ENCODE measurements around the gene PFKFB4. TPM values are rescaled to one million over a fixed set of nuclear protein-coding genes. Genes with fewer than 3 reads are reported as not detected.

Gene PFKFB4
- total and polyA plus RNA-seq, 2 of the 8 experiments (the other 6 are each of a cell fraction or from before 2014, with no cell fraction given), result 10.7 to 20.1 TPM

DNA sequence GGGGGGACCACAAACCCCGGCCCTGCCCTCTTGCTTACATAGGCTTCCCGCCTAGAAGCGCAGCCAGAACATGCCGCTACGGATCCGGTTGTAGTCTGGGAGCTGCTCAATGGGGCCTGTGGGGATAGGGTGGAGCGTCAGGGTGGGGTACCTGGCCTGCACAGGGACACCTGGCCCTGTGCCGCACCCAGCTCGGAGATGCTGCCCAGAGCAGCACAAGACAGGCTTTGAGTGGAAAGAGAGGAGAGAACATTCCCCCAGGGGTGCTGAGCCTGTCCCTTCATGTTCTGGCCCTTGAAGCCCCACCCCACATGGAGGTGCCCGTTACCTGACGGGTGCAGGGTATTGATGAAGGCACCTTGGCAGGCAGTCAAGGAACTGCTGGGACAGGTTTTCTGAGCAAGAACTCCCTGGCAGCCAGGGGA, 42.5 kb upstream of the PFKFB4 start:
- no peak overlapping the region for H2BK5ac ChIP-seq (ENCODE audit: low read depth, low read length)
- H3K23me2 ChIP-seq (ENCODE audit: low read depth, low read length), result peaks cover 1% of the 10 kb centered on the region; the same call in 1 of the 2 replicates
- H3K36me3 ChIP-seq (ENCODE audit: control insufficient read depth in 2 of 4, insufficient read depth in 4 of 4, low read length in 3 of 4), result peaks cover 36 to 53% (median 49%) of the 10 kb centered on the region in 4 experiments
- FAIRE-seq (no peak), DNase-seq (ENCODE audit: low read depth in 1 of 2, low spot score in 2 of 2) (no peak)
- TF ChIP-seq RXRA (IDR thresholded peaks at IDR 0.05; ENCODE audit: insufficient read depth, low read depth, low read length) (no peak), TAF1 (IDR thresholded peaks at IDR 0.05; ENCODE audit: low read depth, low read length) (no peak), SP2 (IDR thresholded peaks at IDR 0.05; ENCODE audit: low read length) (no peak), BRCA1 (IDR thresholded peaks at IDR 0.05; ENCODE audit: low read depth, low read length) (no peak), RNF2 (IDR thresholded peaks at IDR 0.05; ENCODE audit: borderline replicate concordance, low read depth, low read length, missing control alignments, poor library complexity, severe bottlenecking) (no peak)
- 92% methylated on average over 11 of the region's 11 CpGs; no CpG with 5 or more reads in 1 of the 2 experiments for WGBS, 2 experiments (ENCODE audit: extremely low coverage in 1 of 2, insufficient coverage in 1 of 2, insufficient read length in 1 of 2, insufficient replicate concordance in 2 of 2, low coverage in 1 of 2, low lambda C conversion rate in 2 of 2, missing lambda C conversion rate in 1 of 2)
- H3K27ac ChIP-seq (ENCODE audit: low read depth, low read length), result no peak overlapping the region
- H3K9me3 ChIP-seq (ENCODE audit: insufficient read depth in 2 of 2, low read depth in 1 of 2, low read length in 1 of 2), result no peaks in the 10 kb centered on the region
- no peak overlapping the region for H3K14ac ChIP-seq (ENCODE audit: insufficient read length)
- POLR2A ChIA-PET (ENCODE audit: partially characterized antibody), result interaction anchor here (0.6 to 5.1 kb wide), 9 partner anchors 11 to 154 kb away, joined by 3 to 23 read pairs (median 6); partner anchors contain the start of genes SLC26A6 and UQCRC1
- H3K23ac ChIP-seq (ENCODE audit: insufficient read length), result no peak overlapping the region
- no peak overlapping the region for H2AK5ac ChIP-seq (ENCODE audit: low read depth, low read length)
- H4K20me1 ChIP-seq (replicated peaks in 1 of 2; ENCODE audit: control insufficient read depth in 1 of 2, insufficient read depth in 2 of 2, low read length in 2 of 2), result peaks cover 4 to 39% of the 10 kb centered on the region in 2 experiments
- H2BK15ac ChIP-seq (ENCODE audit: low read length), result no peak overlapping the region
- no peak overlapping the region for H4K5ac ChIP-seq (ENCODE audit: insufficient read length, low read depth, low read length)
- H3K9ac ChIP-seq (replicated peaks in 1 of 4; ENCODE audit: extremely low read depth in 1 of 4, low read depth in 3 of 4, low read length in 3 of 4), result no peak overlapping the region
- H3K56ac ChIP-seq (replicated peaks; ENCODE audit: insufficient read length, low read depth, low read length), result no peak overlapping the region
- H3K79me1 ChIP-seq (ENCODE audit: low read depth, low read length), result peaks cover 2% of the 10 kb centered on the region; the same call in 1 of the 2 replicates
- H2AFZ ChIP-seq (ENCODE audit: low read length), result no peak overlapping the region
- H2BK20ac ChIP-seq (ENCODE audit: low read length), result no peak overlapping the region
- peaks cover 0 to 6% (median 0%) of the 10 kb centered on the region in 4 experiments; a peak in 3 of 7 replicates for H3K27me3 ChIP-seq (replicated peaks in 1 of 4; ENCODE audit: control insufficient read depth in 3 of 4, extremely low read depth in 1 of 4, insufficient read depth in 3 of 4, low read length in 3 of 4)
- H3K4me3 ChIP-seq (ENCODE audit: extremely low read depth in 1 of 4, insufficient read depth in 2 of 4, low read depth in 3 of 4, low read length in 4 of 4), result no peak overlapping the region
- H3K4ac ChIP-seq (replicated peaks; ENCODE audit: insufficient read length, low read depth, low read length), result no peak overlapping the region
- no peak overlapping the region for H4K8ac ChIP-seq (ENCODE audit: extremely low read depth, insufficient read depth, low read length)
- CTCF ChIA-PET (ENCODE audit: partially characterized antibody), result interaction anchor here (1.2 kb wide), 1 partner anchor 163 kb away, joined by 3 read pairs; no protein-coding TSS in a partner anchor
- no peak overlapping the region for H2BK120ac ChIP-seq (replicated peaks; ENCODE audit: low read depth, low read length)
- peaks cover 3 to 18% (median 15%) of the 10 kb centered on the region in 4 experiments; a peak in 6 of 7 replicates for H3K4me1 ChIP-seq (replicated peaks in 1 of 4; ENCODE audit: control insufficient read depth in 3 of 4, insufficient read depth in 4 of 4, low read length in 3 of 4)
- no peak overlapping the region for H4K91ac ChIP-seq (replicated peaks; ENCODE audit: insufficient read length, low read length)
- H2BK12ac ChIP-seq (ENCODE audit: low read depth, low read length), result no peak overlapping the region
- H3K79me2 ChIP-seq (ENCODE audit: control insufficient read depth in 1 of 2, insufficient read depth in 2 of 2, low read length in 2 of 2), result no peaks in the 10 kb centered on the region
- no peak overlapping the region for H3K4me2 ChIP-seq (ENCODE audit: insufficient read depth in 1 of 2, low read depth in 2 of 2, low read length in 2 of 2)
- no peak overlapping the region for H3K18ac ChIP-seq (ENCODE audit: extremely low read depth, low read length)

Data from H1 (cell line).